Neural progenitor cell (in vitro differentiated cells): ENCODE data around the gene CNKSR1. TPM values are rescaled to one million over a fixed set of nuclear protein-coding genes. Genes with fewer than 3 reads are reported as not detected.

ENCODE experiments used
- DNase-seq: peaks from one replicate; pipeline ENCODE4 v3.0.0-alpha.2; 2016; ENCODE audit warnings: low spot score
- H2AFZ ChIP-seq: fragments of 200-600 bp; sonication (generic); replicated peaks from 2 replicates; pipeline ENCODE4 v1.6.1; 2016; ENCODE audit warnings: antibody characterized with exemption
- H3F3A ChIP-seq: fragments of 200-600 bp; sonication (generic); 2 replicates; pipeline ENCODE4 v1.6.1; 2016; ENCODE audit warnings: antibody characterized with exemption, low read depth
- H3K27ac ChIP-seq: fragments of 200-600 bp; sonication (generic); 2 replicates; pipeline ENCODE4 v1.5.1; 2016; ENCODE audit warnings: mild to moderate bottlenecking
- H3K27me3 ChIP-seq: fragments of 200-600 bp; sonication (generic); 2 replicates; pipeline ENCODE4 v1.6.1; 2016; ENCODE audit warnings: mild to moderate bottlenecking, moderate library complexity
- H3K36me3 ChIP-seq: fragments of 200-600 bp; sonication (generic); 2 replicates; pipeline ENCODE4 v1.5.1; 2016
- H3K4me1 ChIP-seq: fragments of 200-600 bp; sonication (generic); 2 replicates; pipeline ENCODE4 v1.6.1; 2016; ENCODE audit warnings: mixed run types
- H3K4me2 ChIP-seq: fragments of 200-600 bp; sonication (generic); 2 replicates; pipeline ENCODE4 v1.6.1; 2016
- H3K4me3 ChIP-seq: fragments of 200-600 bp; sonication (generic); 2 replicates; pipeline ENCODE4 v1.5.1; 2016
- H3K79me2 ChIP-seq: fragments of 200-600 bp; sonication (generic); 2 replicates; pipeline ENCODE4 v1.6.1; 2016; ENCODE audit warnings: low read depth
- H3K9ac ChIP-seq: fragments of 200-600 bp; sonication (generic); 2 replicates; pipeline ENCODE4 v1.6.1; 2016
- H3K9me3 ChIP-seq: fragments of 200-600 bp; sonication (generic); 2 replicates; pipeline ENCODE4 v1.5.1; 2016; ENCODE audit warnings: low read depth
- H4K20me1 ChIP-seq: fragments of 200-600 bp; sonication (generic); 2 replicates; pipeline ENCODE4 v1.6.1; 2016; ENCODE audit warnings: low read depth
- H3K27ac Mint-ChIP-seq: 3 replicates; pipeline ENCODE4 v1.8.0; 2021; ENCODE audit warnings: mixed read lengths
- H3K27me3 Mint-ChIP-seq: 2 replicates; pipeline ENCODE4 v1.8.0; 2022; ENCODE audit warnings: low read depth, mild to moderate bottlenecking, inconsistent platforms, moderate library complexity, mixed read lengths; ENCODE audit not compliant: insufficient read depth
- H3K36me3 Mint-ChIP-seq: 3 replicates; pipeline ENCODE4 v1.8.0; 2021; ENCODE audit warnings: mixed read lengths
- H3K4me1 Mint-ChIP-seq: 3 replicates; pipeline ENCODE4 v1.8.0; 2021; ENCODE audit warnings: mixed read lengths
- H3K4me3 Mint-ChIP-seq: 3 replicates; pipeline ENCODE4 v1.8.0; 2021; ENCODE audit warnings: mild to moderate bottlenecking, moderate library complexity, mixed read lengths
- H3K9me3 Mint-ChIP-seq: 3 replicates; pipeline ENCODE4 v1.8.0; 2020; ENCODE audit warnings: mixed read lengths
- EZH2 ChIP-seq: fragments of 200-600 bp; sonication (generic); IDR thresholded peaks from 2 replicates; pipeline ENCODE4 v1.6.1; 2017; ENCODE audit warnings: antibody characterized with exemption, mild to moderate bottlenecking, moderate library complexity
- EZH2phosphoT487 ChIP-seq: fragments of 200-600 bp; sonication (generic); IDR thresholded peaks from 2 replicates; pipeline ENCODE4 v1.6.1; 2017; ENCODE audit warnings: antibody characterized with exemption
- total RNA-seq: library from RNA; depleted of rRNA; stranded (reverse); fragments of >200 nt; gene quantifications from 2 replicates; pipeline ENCODE4 v1.2.3, GENCODE V29; 2015; ENCODE audit warnings: low replicate concordance
- TF ChIP-seq, protein P1 (sequence below): fragments of 200-600 bp; sonication (generic); IDR thresholded peaks from 2 replicates; pipeline ENCODE4 v1.5.1; 2017; ENCODE audit warnings: antibody characterized with exemption, mild to moderate bottlenecking

Gene CNKSR1
- total RNA-seq, 1 donor from 2014 or later: 7.8 TPM

DNA sequence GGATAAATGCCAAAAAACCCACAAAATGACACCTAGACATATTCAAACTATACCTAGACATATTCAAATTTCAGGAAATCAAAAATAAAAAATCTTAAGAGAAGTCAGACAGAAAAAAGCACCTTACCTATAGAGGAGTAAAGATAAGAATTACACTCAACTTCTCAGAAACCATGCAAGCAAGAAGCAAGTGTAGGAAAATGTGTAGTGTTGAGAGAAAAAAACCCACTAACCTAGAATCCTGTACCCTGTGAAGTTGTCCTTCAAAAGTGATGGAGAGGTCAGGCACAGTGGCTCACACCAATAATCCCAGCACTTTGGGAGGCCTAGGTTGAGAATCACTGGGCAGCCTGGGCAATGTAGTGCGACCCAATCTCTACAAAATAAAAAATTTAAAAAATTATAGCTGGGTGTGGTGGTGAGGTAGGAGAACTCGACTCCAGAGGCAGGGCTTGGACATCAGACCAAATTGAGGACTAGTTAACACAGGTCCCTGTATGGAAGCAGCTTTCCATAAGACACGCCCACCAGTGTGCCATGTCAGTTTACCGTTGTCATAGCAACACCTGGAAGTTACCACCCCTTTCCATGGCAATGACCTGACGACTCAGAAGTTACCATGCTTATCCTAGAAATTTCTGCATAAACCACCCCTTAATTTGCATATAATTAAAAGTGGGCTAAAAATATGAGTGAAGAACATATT lies 45.0 kb upstream of the CNKSR1 start:
- Mint-ChIP-seq H3K27me3 (peaks cover 6% of the 10 kb centered on the region), H3K4me3 (no peak overlapping the region), H3K36me3 (no peaks in the 10 kb centered on the region), H3K9me3 (peaks cover 12% of the 10 kb centered on the region), H3K4me1 (peaks cover 14% of the 10 kb centered on the region), H3K27ac (no peak overlapping the region)
- Histone ChIP-seq H3K4me2 (no peak overlapping the region), H2AFZ (no peak overlapping the region), H3K9me3 (no peaks in the 10 kb centered on the region), H3K27ac (no peak overlapping the region), H3K4me1 (no peaks in the 10 kb centered on the region), H3K4me3 (no peak overlapping the region), H3F3A (peaks cover 3% of the 10 kb centered on the region), H3K36me3 (no peaks in the 10 kb centered on the region), H3K27me3 (no peaks in the 10 kb centered on the region), H4K20me1 (no peaks in the 10 kb centered on the region), H3K9ac (no peak overlapping the region), H3K79me2 (no peaks in the 10 kb centered on the region)
- no peak for DNase-seq
- TF ChIP-seq EZH2phosphoT487: no peak
- TF ChIP-seq, protein P1, sequence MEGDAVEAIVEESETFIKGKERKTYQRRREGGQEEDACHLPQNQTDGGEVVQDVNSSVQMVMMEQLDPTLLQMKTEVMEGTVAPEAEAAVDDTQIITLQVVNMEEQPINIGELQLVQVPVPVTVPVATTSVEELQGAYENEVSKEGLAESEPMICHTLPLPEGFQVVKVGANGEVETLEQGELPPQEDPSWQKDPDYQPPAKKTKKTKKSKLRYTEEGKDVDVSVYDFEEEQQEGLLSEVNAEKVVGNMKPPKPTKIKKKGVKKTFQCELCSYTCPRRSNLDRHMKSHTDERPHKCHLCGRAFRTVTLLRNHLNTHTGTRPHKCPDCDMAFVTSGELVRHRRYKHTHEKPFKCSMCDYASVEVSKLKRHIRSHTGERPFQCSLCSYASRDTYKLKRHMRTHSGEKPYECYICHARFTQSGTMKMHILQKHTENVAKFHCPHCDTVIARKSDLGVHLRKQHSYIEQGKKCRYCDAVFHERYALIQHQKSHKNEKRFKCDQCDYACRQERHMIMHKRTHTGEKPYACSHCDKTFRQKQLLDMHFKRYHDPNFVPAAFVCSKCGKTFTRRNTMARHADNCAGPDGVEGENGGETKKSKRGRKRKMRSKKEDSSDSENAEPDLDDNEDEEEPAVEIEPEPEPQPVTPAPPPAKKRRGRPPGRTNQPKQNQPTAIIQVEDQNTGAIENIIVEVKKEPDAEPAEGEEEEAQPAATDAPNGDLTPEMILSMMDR: no peak
- TF ChIP-seq EZH2: no peak

DNA sequence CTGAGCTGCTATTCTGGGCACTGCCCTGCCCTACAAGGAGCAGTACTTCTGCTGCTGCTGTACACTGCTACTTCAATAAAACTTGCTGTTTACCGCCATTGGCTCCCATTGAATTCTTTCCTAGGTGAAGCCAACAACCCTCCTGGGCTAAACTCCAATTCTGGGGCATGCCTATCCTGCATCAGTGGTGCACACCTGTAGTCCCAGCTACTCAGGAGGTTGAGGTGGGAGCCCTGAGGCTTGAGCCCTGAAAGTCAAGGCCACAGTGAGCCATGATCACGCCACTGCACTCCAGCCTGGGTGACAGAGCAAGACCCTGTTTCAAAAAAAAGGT lies 44.5 kb upstream of the CNKSR1 start:
- Histone ChIP-seq H2AFZ (no peak overlapping the region), H3K36me3 (no peaks in the 10 kb centered on the region), H3K79me2 (no peaks in the 10 kb centered on the region), H3K4me3 (no peak overlapping the region), H3K27ac (no peak overlapping the region), H3K9me3 (no peaks in the 10 kb centered on the region), H3K27me3 (no peaks in the 10 kb centered on the region), H3K4me1 (no peaks in the 10 kb centered on the region), H3K4me2 (no peak overlapping the region), H3F3A (no peaks in the 10 kb centered on the region), H3K9ac (no peak overlapping the region), H4K20me1 (no peaks in the 10 kb centered on the region)
- no peak overlapping the region for H3K4me3 Mint-ChIP-seq
- no peaks in the 10 kb centered on the region for H3K36me3 Mint-ChIP-seq
- peaks cover 6% of the 10 kb centered on the region for H3K27me3 Mint-ChIP-seq
- no peak overlapping the region for H3K27ac Mint-ChIP-seq
- no peak for DNase-seq
- TF ChIP-seq EZH2phosphoT487: no peak
- TF ChIP-seq EZH2: no peak
- TF ChIP-seq, protein P1: no peak
- peaks cover 12% of the 10 kb centered on the region for H3K9me3 Mint-ChIP-seq
- H3K4me1 Mint-ChIP-seq: peaks cover 10% of the 10 kb centered on the region

DNA sequence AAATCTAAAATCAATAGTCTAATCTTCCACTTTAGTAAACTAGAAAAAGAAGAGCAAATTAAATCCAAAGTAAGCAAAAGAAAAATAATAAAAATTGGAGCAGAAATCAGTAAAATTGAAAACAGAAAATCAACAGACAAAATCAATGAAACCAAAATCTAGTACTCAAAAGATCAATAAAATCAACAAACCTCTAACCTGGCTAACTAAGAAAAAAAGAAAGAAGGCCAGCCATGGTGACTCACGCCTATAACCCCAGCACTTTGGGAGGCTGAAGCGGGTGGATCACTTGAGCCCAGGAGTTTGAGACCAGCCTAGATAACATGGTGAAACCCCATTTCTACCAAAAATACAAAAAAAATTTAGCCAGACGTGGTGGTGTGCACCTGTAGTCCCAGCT lies 42.8 kb upstream of the CNKSR1 start:
- H3K9me3 Mint-ChIP-seq: peaks cover 12% of the 10 kb centered on the region
- Histone ChIP-seq H3K36me3 (no peaks in the 10 kb centered on the region), H3K9me3 (no peaks in the 10 kb centered on the region), H3K79me2 (no peaks in the 10 kb centered on the region), H3K27ac (no peak overlapping the region), H2AFZ (no peak overlapping the region), H3K4me1 (no peaks in the 10 kb centered on the region), H3F3A (no peaks in the 10 kb centered on the region), H3K27me3 (no peaks in the 10 kb centered on the region), H4K20me1 (no peaks in the 10 kb centered on the region), H3K4me2 (no peak overlapping the region), H3K9ac (no peak overlapping the region), H3K4me3 (no peak overlapping the region)
- peaks cover 4% of the 10 kb centered on the region for H3K4me1 Mint-ChIP-seq
- DNase-seq: no peak
- no peaks in the 10 kb centered on the region for H3K36me3 Mint-ChIP-seq
- TF ChIP-seq, protein P1: no peak
- TF ChIP-seq EZH2 (no peak), EZH2phosphoT487 (no peak)
- H3K27ac Mint-ChIP-seq: no peak overlapping the region
- no peak overlapping the region for H3K4me3 Mint-ChIP-seq
- peaks cover 6% of the 10 kb centered on the region for H3K27me3 Mint-ChIP-seq
